ENCODE results near the gene SCN4A. TPM values are rescaled to one million over a fixed set of nuclear protein-coding genes. Genes with fewer than 3 reads are reported as not detected.
A peak's percentile ranks its signal among the peaks of the same experiment; 100 is the strongest.
"Not testable (repeated sequence)": the region's sequence is repeated elsewhere in the genome, so short reads cannot be mapped to it uniquely, and the experiment has no call there.

Gene SCN4A
- total RNA-seq, 1 donor from 2014 or later: not detected

DNA sequence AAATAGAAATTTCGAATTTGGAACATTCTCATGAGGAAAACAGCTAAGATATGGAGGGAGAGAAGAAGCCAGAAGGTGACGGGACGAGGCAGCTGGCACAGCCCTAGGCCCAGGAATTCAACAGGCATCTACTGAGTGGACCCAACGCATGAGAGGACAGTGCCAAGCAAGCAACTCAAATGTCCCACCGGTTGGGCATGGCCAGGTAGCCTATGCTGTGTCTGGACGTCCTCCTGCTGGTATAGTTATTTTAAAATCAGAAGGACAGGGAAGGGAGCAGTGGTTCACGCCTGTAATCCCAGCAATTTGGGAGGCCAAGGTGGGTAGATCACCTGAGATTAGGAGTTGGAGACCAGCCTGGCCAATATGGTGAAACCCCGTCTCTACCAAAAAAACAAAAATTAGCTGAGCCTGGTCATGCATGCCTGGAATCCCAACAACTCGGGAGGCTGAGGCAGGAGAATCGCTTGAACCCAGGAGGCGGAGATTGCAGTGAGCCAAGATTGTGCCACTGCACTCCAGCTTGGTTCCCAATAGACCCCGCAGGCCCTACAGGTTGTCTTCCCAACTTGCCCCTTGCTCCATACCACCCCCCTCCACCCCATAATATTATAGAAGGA is 56.0 kb downstream of the SCN4A start:
- ATAC-seq (no peak), DNase-seq (no peak)
- H3K27ac ChIP-seq: no peak overlapping the region
- no peaks in the 10 kb centered on the region for H3K9me3 ChIP-seq
- peaks cover 8% of the 10 kb centered on the region for H3K27me3 ChIP-seq
- H3K4me3 ChIP-seq: no peak overlapping the region
- TF ChIP-seq, protein P1, sequence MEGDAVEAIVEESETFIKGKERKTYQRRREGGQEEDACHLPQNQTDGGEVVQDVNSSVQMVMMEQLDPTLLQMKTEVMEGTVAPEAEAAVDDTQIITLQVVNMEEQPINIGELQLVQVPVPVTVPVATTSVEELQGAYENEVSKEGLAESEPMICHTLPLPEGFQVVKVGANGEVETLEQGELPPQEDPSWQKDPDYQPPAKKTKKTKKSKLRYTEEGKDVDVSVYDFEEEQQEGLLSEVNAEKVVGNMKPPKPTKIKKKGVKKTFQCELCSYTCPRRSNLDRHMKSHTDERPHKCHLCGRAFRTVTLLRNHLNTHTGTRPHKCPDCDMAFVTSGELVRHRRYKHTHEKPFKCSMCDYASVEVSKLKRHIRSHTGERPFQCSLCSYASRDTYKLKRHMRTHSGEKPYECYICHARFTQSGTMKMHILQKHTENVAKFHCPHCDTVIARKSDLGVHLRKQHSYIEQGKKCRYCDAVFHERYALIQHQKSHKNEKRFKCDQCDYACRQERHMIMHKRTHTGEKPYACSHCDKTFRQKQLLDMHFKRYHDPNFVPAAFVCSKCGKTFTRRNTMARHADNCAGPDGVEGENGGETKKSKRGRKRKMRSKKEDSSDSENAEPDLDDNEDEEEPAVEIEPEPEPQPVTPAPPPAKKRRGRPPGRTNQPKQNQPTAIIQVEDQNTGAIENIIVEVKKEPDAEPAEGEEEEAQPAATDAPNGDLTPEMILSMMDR (IDR thresholded peaks at IDR 0.05): no peak
- no peaks in the 10 kb centered on the region for H3K36me3 ChIP-seq
- peaks cover 4% of the 10 kb centered on the region for H3K4me1 ChIP-seq
- intact Hi-C loops (cut with DNase I): loop anchor here (10.0 kb wide), 2 partner anchors 108 to 218 kb away; partner anchors contain the start of genes ERN1 and ICAM2

- not testable (repeated sequence) for H3K4me1 ChIP-seq, DNase-seq, H3K36me3 ChIP-seq, ATAC-seq, H3K27ac ChIP-seq, H3K27me3 ChIP-seq, H3K4me3 ChIP-seq, H3K9me3 ChIP-seq
- intact Hi-C loops (cut with DNase I): loop anchor here (10.0 kb wide), 2 partner anchors 109 to 219 kb away; partner anchors contain the start of genes ERN1 and ICAM2
Measured at GRCh38 chr17:63915753-63916152, 57.0 kb downstream of the SCN4A start.

GRCh38 chr17:63914471-63914870 is 58.2 kb downstream of the SCN4A start:
- H3K9me3 ChIP-seq: no peaks in the 10 kb centered on the region
- TF ChIP-seq, protein P1 (IDR thresholded peaks at IDR 0.05): no peak
- no peak for ATAC-seq
- no peaks in the 10 kb centered on the region for H3K36me3 ChIP-seq
- no peak overlapping the region for H3K27ac ChIP-seq
- intact Hi-C loops (cut with DNase I): loop anchor here (10.0 kb wide), 2 partner anchors 110 to 220 kb away; partner anchors contain the start of genes ERN1 and ICAM2
- no peak overlapping the region for H3K4me3 ChIP-seq
- peaks cover 1% of the 10 kb centered on the region for H3K4me1 ChIP-seq
- DNase-seq: no peak
- peaks cover 8% of the 10 kb centered on the region for H3K27me3 ChIP-seq

DNA sequence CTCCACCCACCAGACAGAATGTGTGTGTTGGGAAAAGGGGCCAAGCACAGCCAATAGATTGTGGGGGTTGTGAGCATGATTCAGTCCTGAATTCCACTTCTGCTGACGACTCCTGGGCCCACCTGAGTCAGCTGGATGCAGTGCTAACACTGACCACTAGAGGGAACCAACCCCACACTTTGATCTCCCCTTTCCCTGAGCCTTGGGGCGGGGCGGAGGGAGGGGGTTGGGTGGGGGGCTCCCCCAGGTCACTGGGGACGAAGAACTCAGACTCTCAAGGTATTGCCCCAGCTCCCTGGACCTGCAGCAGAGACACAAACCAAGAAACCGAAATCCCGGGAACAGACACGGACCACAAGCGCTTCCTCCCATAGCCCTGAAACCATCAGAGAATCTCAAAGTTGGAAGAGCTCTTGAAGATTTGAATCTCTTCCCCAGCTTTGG is 61.0 kb downstream of the SCN4A start:
- intact Hi-C loops (cut with DNase I): loop anchor here (10.0 kb wide), 2 partner anchors 113 to 223 kb away; partner anchors contain the start of genes ERN1 and ICAM2
- Histone ChIP-seq H3K4me1 (no peaks in the 10 kb centered on the region), H3K27ac (no peak overlapping the region), H3K4me3 (no peak overlapping the region), H3K27me3 (no peaks in the 10 kb centered on the region), H3K9me3 (no peaks in the 10 kb centered on the region), H3K36me3 (no peaks in the 10 kb centered on the region)
- TF ChIP-seq, protein P1 (IDR thresholded peaks at IDR 0.05): peak; percentile 80
- peak; percentile 75 for ATAC-seq
- DNase-seq: peak; percentile 51

- DNase-seq (peak; percentile 57), ATAC-seq (no peak)
- Histone ChIP-seq H3K4me3 (no peak within 1 kb of the TSS), H3K36me3 (no peaks in the 10 kb centered on the region), H3K27ac (no peak within 1 kb of the TSS), H3K27me3 (no peaks in the 10 kb centered on the region), H3K9me3 (no peaks in the 10 kb centered on the region), H3K4me1 (no peaks in the 10 kb centered on the region)
- TF ChIP-seq, protein P1 (IDR thresholded peaks at IDR 0.05): no peak
- intact Hi-C loops (cut with DNase I): loop anchor here (10.0 kb wide), 2 partner anchors 114 to 224 kb away; partner anchors contain the start of genes ERN1 and ICAM2
Measured at GRCh38 chr17:63911041-63911635, 61.6 kb downstream of the SCN4A start, which contains the start of gene CSHL1. Gene CSHL1, minus strand, starts transcription at chr17:63911258. Its CDS starts 62 bp downstream, at chr17:63911196.

DNA sequence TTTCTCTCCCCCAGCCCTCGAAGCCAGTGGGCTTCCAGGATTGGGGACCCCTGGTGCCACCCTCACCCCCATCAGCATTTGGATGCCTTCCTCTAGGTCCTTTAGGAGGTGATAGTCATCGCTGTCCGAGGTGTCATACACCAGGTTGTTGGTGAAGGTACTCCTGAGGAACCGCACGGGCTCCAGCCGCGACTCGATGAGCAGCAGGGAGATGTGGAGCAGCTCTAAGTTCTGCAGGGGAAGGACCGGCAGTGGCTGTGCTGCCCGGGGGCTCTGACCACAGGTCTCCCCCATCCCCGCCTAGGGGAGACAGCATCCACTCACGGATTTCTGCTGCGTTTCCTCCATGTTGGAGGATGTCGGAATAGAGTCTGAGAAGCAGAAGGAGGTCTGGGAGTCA is 62.6 kb downstream of the SCN4A start:
- ATAC-seq (no peak), DNase-seq (peak; percentile 46)
- Histone ChIP-seq H3K4me3 (no peak overlapping the region), H3K4me1 (no peaks in the 10 kb centered on the region), H3K27me3 (no peaks in the 10 kb centered on the region), H3K9me3 (no peaks in the 10 kb centered on the region), H3K36me3 (no peaks in the 10 kb centered on the region), H3K27ac (no peak overlapping the region)
- TF ChIP-seq, protein P1 (IDR thresholded peaks at IDR 0.05): no peak
- intact Hi-C loops (cut with DNase I): loop anchor here (10.0 kb wide), 2 partner anchors 115 to 225 kb away; partner anchors contain the start of genes ERN1 and ICAM2

DNA sequence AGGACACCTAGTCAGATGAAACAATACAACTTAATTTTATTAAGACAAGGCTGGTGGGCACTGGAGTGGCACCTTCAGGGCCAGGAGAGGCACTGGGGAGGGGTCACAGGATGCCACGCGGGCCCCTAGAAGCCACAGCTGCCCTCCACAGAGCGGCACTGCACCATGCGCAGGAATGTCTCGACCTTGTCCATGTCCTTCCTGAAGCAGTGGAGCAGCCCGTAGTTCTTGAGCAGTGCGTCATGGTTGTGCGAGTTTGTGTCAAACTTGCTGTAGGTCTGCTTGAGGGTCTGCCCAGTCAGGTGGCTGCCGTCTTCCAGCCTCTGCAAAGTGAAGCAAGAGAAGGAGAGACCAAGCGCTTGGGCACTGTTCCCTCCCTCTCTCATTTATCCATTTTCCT is 63.1 kb downstream of the SCN4A start:
- ATAC-seq; H3K27me3 ChIP-seq; intact Hi-C loops (cut with DNase I); H3K27ac ChIP-seq; H3K4me1 ChIP-seq; H3K36me3 ChIP-seq; H3K4me3 ChIP-seq; H3K9me3 ChIP-seq: not testable (repeated sequence)
- DNase-seq: peak; percentile 8

Data from upper lobe of right lung (tissue), 1 donor.